HG02759 (cell line): ENCODE data around the gene TBC1D3I.
A peak's percentile ranks its signal among the peaks of the same experiment; 100 is the strongest.
"Not testable (repeated sequence)": the region's sequence is repeated elsewhere in the genome, so short reads cannot be mapped to it uniquely, and the experiment has no call there.

ENCODE experiments used
- ATAC-seq: cut with Tn5 transposase; IDR thresholded peaks from one replicate; pipeline ENCODE4 v1.9.1; 2021; ENCODE audit warnings: mild to moderate bottlenecking, moderate library complexity; ENCODE audit not compliant: unreplicated experiment

TBC1D3I gene

DNA sequence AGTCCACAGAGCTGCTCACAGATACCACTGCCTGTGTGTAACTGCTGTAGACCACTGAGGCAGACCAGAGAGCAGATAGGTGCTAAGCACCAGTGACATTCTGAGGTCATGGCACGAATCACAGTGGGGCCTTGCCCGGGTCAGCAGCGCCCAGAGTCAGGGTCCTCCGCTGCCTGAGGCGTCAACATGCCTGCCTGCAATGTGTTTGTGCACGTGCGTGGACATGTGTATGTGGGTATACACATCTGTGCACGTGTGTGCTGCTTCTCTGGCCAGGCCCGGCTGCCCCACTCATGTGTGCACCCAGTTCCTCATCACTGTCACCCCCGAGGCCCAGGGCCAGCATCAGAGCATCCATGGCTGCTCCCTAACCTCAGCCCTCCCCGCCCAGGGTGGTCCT, at the start of gene TBC1D3I:
TBC1D3I (minus strand) TSS at position 101 of the 400 bp plus-strand sequence. CDS start 1,585 bp downstream, outside the sequence.
- not testable (repeated sequence) for ATAC-seq

DNA sequence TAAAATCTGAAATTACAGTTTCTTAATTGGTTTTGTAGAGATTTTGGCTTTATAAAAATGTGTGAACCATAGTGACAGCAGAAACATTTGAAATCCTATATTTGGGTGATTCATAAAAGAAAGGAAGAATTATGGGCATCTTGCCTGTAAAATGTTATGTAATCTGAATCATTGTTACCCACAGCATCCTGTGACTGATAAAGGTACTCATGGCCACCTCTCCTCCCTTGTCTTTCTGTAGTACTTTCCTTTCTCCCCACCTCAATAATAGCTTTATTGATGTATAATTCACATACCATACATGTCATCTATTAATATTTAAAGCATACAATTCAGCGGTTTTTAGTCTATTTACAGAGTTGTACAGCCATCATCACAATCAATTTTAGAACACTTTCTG, 30.8 kb upstream of the TBC1D3I start:
- not testable (repeated sequence) for ATAC-seq

DNA sequence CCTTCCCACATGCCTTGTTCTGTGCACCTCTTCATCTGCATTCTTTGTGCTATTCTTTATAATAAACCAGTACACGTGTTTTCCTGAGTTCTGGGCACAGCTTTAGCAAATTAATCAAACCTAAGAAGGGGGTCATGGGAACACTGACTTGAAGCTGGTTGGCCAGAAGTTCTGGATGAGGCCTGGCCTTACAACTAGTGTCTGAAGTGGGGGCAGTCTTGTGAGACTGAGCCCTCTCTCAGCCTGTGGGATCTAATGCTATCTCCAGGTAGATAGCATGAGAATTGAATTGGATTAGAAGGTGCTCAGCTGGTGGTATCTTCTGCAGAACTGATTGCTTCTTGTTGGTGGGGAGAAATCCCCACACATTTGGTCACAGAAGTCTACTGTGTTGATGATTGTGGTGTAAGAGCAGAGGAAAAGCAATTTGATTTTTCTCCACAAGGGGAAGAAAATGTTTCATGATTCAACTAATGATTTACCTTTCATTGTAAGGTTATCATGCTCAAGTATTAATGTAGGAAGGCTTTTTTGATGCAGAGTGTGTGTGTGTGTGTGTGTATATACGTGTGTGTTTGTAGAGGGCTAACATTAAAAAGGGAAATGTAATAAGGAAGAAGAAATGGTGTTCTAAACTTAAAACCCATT, 25.7 kb upstream of the TBC1D3I start:
- not testable (repeated sequence) for ATAC-seq

DNA sequence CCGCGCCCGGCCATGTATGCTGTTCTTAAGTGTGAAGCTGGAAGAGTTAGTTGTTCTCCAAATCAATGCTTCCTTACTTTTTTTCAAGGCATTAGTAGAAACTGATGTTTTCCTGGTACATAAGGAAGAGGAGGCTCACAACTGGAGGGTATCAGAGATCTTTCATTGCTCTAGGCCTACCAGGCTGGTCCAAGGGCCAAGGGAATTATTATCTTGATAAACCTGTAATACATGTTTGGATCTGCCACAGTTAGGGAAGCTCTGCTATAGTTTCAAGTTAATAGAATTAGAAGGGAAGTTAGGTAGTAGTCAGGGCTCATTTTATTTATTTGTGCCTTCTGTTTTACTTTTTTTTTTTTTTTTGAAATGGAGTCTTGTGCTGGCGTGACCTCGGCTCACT, 19.8 kb upstream of the TBC1D3I start:
- not testable (repeated sequence) for ATAC-seq

DNA sequence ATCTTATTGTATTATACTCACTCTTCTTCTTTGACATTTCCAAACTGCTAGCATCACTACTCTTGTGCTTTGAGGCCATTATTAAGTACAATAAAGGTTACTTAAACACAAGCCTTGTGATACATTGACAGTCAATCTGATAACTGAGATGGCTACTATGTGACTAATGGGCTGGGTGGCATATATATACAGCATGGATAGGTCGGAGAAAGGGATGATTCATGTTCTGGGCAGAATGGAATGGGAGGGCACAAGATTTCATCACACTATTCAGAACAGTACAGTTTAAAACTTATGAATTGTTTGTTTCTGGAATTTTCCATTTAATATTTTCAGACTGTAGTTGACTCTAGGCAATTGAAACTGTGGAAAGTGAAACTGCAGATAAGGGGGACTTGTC, 18.9 kb upstream of the TBC1D3I start:
- ATAC-seq: not testable (repeated sequence)

DNA sequence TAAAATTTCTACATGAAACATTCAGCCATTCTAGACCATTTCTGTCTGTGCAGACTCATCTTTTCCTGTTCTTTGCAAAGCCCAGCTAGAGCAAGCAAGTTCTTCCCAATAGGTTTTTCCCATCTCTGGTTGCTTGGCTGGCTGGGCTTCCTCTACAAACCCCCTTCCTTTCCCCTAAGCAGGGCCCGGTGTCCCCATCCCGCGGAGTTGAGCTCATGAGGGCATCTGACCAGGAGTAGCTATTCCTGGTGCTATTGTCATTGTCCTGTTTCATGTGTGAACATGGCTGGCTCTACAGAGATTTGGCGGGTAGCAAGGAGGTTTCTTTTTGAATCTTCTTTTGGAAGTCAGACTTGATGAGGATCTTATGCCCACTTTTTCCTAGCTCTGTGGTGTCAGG, 22.3 kb downstream of the TBC1D3I start:
- ATAC-seq: not testable (repeated sequence)

DNA sequence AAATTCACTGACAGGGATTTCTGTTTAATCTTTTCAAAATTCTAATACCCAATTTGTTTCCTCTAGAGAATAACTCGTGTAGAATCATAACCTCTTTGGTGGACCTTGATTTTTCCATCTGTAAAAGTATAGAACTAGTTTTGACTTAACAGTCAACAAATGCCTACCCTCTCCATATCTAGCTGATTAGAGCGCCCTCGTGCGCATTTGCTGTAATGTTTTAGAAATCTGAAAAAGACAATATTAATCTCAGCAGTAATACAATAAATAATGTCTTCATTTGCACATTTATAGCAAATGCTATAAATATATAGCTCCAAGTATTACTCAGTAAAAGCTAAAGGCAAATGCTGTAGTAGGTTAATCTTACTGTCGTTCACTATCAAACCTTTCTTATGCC, 34.7 kb downstream of the TBC1D3I start:
- not testable (repeated sequence) for ATAC-seq

DNA sequence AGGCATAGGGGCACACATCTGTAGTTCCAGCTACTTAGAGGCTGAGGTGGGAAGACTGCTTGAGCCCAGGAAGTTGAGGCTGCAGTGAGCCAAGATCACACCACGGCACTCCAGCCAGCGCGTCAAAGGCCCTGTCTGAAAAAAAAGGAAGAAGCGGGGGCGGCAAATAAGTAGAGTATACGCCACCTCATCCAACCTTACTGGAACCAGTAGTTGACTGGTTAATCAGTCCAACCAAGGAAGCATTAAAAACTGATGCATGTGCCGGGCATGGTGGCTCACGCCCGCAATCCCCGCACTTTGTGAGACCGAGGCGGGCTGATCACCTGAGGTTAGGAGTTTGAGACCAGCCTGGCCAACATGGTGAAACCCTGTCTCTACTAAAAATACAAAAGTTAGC, 41.4 kb downstream of the TBC1D3I start:
- ATAC-seq: not testable (repeated sequence)

DNA sequence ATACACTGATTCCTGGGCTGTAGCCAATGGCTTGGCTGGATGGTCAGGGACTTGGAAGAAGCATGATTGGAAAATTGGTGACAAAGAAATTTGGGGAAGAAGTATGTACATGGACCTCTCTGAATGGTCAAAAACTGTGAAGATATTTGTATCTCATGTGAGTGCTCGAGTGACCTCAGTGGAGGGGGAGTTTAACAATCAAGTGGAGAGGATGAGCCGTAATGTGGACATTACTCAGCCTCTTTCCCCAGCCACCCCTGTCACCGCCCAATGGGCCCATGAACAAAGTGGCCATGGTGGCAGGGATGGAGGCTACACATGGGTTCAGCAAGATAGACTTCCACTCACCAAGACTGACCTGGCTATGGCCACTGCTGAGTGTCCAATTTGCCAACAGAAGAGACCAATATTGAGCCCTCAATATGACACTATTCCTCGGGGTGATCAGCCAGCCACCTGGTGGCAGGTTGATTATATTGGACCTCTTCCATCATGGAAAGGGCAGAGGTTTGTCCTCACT, 42.7 kb downstream of the TBC1D3I start:
- ATAC-seq: not testable (repeated sequence)

DNA sequence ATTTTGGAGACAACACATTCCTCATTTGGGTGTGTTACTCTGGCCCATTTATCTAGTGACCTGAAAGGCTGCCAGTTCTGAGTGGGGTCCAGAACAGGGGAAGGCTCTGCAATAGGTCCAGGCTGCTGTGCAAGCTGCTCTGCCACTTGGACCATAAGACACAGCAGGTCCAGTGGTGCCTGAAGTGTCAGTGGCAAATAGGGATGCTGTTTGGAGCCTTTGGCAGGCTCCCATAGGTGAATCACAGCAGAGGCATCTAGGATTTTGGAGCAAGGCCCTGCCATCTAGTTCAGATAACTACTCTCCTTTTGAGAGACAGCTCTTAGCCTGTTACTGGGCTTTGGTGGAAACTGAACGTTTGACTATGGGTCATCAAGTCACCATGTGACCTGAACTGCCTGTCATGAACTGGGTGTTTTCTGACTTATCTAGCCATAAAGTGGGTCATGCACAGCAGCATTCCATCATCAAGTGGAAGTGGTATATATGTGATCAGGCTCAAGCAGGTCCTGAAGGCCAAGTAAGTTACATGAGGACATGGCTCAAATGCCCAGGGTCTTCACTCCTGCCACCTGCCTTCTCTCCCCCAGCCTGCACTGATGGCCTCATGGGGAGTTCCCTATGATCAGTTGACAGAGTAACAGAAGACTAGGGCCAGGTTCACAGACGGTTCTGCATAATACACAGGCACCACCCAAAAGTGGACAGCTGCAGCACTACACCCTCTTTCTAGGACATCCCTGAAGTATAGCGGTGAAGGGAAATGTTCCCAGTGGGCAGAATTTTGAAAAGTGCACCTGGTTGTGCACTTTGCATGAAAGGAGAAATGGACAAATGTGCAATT, 43.4 kb downstream of the TBC1D3I start:
- ATAC-seq: not testable (repeated sequence)

DNA sequence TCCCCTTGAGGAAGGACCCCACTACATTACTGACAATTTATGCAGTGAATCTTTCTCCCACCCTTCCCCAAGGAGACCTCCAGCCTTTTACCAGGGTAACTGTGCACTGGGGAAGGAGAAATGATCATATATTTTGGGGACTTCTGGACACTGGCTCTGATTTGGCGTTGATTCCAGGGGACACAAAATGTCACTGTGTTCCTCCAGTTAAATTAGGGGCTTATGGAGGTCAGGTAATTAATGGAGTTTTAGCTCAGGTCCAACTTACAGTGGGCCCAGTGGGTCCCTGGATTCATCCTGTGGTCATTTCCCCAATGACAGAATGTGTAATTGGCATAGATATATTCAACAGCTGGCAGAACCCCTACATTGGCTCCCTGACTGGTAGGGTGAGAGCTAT, 44.8 kb downstream of the TBC1D3I start:
- ATAC-seq: not testable (repeated sequence)

DNA sequence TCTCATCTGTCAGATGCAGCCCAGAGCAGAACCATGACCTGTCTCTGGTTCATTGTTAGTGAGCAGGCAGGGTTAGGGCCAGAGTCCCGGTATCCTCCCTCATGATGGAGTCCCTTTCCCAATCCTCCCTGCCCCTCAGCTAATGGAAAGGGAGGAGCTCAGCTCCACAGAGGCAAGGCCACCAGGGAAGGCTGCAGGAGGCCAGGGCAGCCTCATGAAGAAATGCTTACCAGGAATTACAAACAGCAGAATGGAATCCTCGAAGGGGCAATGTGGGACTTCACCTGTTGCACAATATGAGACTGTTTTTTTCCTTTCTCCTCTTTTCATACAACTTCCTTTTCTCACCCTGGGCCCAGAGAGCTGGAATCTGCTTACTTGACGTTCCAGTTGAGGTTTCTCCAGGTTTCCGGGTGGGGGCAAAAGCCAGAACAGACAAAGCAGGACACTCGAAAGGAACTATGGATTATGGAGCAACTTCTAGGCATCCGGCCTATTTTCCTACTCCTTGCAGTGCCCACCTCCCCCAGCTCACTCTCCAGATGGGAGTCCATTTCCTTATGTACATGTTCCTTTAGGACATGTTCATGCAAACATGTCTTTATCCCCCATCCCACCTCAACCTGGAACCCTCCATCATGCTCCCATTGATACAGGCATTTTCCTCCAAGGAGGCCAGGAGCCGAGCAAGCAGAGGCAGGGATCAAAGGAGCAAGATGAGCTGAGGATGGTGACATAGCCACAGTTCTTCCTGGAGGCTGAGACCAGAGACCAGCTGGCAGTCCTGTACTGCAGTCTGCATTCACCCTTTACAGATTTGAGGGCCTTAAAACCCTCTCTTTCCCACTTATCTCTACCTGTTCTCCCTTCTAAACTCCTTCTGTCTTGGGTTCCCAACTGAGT, 48.7 kb downstream of the TBC1D3I start:
- ATAC-seq: not testable (repeated sequence)

DNA sequence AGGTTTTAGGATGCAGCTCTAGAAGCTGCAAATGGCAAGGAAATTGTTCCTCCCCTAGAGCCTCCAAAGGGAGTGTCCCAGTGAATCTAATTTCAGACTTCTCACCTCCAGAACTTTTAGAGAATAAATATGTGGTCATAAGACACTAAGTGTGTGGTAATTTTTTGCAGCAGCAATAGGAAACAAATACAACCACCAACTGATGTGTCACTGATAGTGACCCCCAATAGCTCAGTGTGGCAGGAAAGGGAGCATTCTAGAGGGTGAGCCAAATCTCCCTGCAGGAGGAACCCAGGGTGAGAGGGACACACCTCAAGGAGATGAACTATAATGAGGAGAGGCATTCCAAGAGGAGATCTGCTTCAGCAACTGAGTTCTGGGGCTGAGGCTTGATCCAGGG, 49.5 kb downstream of the TBC1D3I start:
- ATAC-seq: no peak

DNA sequence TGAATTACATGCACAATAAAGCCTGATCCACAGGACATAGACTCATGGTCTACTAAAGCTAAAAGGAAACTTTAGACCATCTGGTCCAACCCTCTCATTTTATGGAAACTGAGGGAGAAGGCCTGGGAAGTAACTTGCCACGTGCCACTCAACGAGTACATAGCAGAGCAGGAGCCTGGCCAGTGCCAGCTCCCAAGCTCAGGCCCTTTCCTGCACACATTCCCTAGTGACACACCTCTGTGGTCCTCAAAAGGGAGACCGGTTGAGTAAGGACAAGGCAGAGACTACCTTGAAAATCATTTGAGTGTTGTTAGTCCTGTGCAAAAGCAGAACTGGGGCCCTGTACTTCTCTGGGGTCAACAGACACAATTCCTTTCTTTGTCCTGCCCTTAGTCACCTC, 50.7 kb downstream of the TBC1D3I start:
- ATAC-seq: no peak

DNA sequence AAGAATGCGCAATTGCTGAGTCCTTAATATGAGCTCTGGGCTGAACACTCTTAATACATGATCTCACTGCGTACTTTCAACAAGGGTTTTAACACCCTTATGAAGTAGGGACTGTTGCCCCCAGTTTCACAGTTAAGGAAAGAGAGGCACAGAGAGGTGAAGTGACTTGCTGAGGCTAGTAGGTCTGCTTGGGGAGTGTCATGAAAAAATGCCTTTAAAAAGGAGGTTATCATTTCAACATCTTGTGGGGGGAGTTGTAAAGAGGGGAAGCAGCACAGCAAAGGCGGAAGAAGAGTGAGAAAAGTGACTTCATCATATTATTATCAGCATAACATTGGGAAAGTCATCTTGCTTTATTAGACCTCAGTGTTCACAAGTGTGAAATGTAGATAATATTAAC, 51.4 kb downstream of the TBC1D3I start:
- no peak for ATAC-seq

DNA sequence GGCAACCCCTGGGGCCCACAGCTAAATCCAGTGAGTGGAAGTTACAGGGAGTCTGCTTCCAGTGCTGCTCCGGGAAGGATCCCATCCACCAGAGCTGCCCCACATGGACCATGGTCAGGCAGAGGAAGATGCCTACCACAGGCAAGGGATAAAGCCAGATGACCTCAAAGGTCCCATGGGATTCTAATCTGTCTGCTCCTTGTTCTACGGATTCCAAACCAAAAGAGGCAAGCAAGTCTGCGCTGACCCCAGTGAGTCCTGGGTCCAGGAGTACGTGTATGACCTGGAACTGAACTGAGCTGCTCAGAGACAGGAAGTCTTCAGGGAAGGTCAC, 52.1 kb downstream of the TBC1D3I start:
- no peak for ATAC-seq

DNA sequence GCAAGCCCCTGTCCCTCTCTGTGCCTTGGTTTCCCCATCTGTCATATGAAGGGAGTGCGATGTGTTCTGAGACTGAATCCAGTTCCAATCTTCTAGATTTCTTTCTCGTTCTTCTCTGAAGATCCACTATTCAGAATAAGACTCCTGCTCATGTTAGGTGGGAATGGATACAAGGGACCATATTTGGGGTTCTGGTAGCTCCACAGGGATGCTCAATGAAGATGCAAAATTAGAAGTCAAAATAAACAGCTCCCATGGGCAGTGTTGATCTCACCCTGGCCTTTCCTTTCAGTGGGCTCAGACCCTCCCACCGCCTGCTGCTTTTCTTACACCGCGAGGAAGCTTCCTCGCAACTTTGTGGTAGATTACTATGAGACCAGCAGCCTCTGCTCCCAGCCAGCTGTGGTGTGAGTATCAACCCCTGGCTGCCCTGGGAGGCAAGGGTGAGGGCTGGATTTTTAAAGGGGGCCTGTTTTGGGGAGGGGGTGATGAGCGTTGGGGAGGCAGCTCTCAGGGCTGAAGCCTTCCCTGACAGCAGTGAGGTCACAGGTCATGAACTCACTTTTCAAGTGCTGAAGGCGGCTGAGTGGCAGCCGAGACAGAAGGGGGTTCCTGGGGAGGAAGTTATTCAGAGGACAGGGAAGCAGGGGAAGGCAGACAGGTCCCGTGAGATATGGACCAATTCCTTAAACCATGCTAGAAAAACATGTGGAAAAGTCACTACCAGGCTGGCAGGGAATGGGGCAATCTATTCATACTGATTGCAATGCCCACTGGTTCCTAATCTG, 52.7 kb downstream of the TBC1D3I start:
- not testable (repeated sequence) for ATAC-seq

DNA sequence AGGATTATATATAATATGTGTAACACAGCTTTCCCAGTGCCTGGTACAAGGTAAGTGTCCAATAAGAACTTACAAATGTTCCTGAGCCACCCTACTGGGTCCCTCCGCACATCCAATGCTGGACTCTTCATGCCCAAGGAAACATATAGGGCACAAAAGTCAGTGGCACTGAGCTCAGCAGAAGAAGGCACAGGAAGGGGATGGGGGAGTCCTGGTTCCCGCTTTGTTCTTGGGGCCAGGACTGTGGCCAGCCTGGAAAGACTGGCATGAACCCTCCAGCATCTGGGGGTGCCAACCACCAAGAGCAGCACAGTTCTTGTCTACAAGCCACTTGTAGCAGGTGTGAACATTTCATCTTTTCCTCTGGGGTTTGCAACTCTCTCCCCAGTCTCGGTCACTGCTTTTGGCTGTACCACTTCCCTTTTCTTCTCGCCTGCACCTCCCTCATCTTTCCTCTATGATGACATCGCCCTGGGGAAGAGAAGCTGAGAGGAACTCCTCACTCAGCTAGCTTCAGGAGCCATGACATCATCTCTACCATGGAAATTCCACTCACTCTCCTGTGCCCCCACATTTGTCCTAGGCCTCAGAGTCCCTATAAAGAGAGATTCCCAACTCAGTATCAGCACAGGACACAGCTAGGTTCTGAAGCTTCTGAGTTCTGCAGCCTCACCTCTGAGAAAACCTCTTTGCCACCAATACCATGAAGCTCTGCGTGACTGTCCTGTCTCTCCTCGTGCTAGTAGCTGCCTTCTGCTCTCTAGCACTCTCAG, 53.7 kb downstream of the TBC1D3I start, which contains the start of gene CCL4L2:
CCL4L2 (plus strand) TSS at position 625 of the 773 bp plus-strand sequence.
- ATAC-seq: peak; percentile 65

DNA sequence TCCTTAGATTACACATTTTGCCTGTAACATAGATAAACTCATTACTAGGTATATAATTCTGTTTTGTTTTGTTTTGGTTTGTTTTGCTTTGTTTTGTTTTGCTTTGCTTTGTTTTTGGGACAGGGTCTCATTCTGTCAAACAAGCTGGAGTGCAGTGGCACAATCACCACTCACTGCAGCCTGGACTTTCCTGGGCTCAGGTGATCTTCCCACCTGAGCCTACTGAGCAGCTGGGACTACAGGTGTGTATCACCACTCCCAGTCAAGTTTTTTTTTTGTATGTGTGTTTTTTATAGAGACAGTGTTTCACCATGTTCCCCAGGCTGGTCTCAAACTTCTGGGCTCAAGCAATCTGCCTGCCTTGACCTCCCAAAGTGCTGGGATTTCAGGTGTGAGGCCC, 54.8 kb downstream of the TBC1D3I start:
- ATAC-seq: no peak
